Activated T-cell treated with anti-CD3 and anti-CD28 coated beads, Interleukin-2, amount 50 U/mL, for 4 hours (primary cell): Measurements from ENCODE around the gene GPR17. TPM values are rescaled to one million over a fixed set of nuclear protein-coding genes. Genes with fewer than 3 reads are reported as not detected.

Source experiments
- ATAC-seq, 2 donors: fragments of 200-7000 bp; cut with Tn5 transposase; one replicate each; pipeline ENCODE4 v1.10.0; 2021
- DNase-seq: peaks from one replicate; pipeline ENCODE4 v3.0.0-alpha.2; 2020
- H3K27me3 Mint-ChIP-seq: one replicate; pipeline ENCODE4 v1.8.0; 2021; ENCODE audit warnings: low read depth, mixed read lengths
- H3K36me3 Mint-ChIP-seq: one replicate; pipeline ENCODE4 v1.8.0; 2022; ENCODE audit warnings: mixed read lengths; ENCODE audit not compliant: insufficient read depth
- H3K4me1 Mint-ChIP-seq: one replicate; pipeline ENCODE4 v1.8.0; 2021; ENCODE audit warnings: low read depth, mixed read lengths
- H3K4me3 Mint-ChIP-seq: one replicate; pipeline ENCODE4 v1.8.0; 2021; ENCODE audit warnings: mild to moderate bottlenecking, moderate library complexity, mixed read lengths
- H3K9me3 Mint-ChIP-seq: one replicate; pipeline ENCODE4 v1.8.0; 2021; ENCODE audit warnings: mixed read lengths
- total RNA-seq, 3 donors: library from RNA; stranded (reverse); gene quantifications; one replicate each; pipeline ENCODE4 v1.2.1, GENCODE V29; 2021

GPR17 gene
- total RNA-seq, 3 donors from 2014 or later = not detected

GRCh38 chr2:127623388-127624319 lies 22.3 kb upstream of the GPR17 start:
- no peaks in the 10 kb centered on the region for H3K36me3 Mint-ChIP-seq
- ATAC-seq (no peak), DNase-seq (no peak)
- H3K4me1 Mint-ChIP-seq = no peaks in the 10 kb centered on the region
- H3K27me3 Mint-ChIP-seq = peaks cover under 1% of the 10 kb centered on the region
- H3K4me3 Mint-ChIP-seq = no peak overlapping the region
- H3K9me3 Mint-ChIP-seq = no peaks in the 10 kb centered on the region

DNA sequence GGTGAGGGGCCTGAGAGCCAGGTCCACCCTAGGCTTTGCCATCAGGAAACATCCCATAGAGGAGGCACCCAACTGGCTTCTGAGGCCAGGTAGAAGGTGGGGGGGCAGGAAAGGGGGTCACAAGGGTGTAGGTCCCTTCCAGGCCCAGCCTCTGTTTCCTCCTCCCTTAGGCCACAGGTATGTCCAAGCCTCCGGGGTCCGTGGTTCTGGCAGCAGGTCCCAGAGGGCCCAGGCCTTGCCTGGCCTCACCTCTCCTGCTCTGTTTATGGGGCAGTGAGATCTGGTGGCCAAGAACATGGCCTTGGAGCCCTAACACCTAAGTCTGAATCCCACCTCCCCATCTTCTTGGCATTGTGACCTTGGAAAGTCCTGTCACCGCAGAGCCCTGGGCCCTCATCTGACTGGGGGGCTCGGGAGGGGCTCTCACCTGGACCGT lies 21.6 kb upstream of the GPR17 start:
- H3K4me3 Mint-ChIP-seq = no peak overlapping the region
- H3K9me3 Mint-ChIP-seq = no peaks in the 10 kb centered on the region
- H3K27me3 Mint-ChIP-seq = no peaks in the 10 kb centered on the region
- no peaks in the 10 kb centered on the region for H3K36me3 Mint-ChIP-seq
- ATAC-seq = no peak
- no peak for DNase-seq
- no peaks in the 10 kb centered on the region for H3K4me1 Mint-ChIP-seq

GRCh38 chr2:127624756-127625571 lies 21.0 kb upstream of the GPR17 start:
- H3K9me3 Mint-ChIP-seq = no peaks in the 10 kb centered on the region
- no peaks in the 10 kb centered on the region for H3K27me3 Mint-ChIP-seq
- DNase-seq (no peak), ATAC-seq (no peak)
- H3K4me3 Mint-ChIP-seq = no peak overlapping the region
- H3K36me3 Mint-ChIP-seq = no peaks in the 10 kb centered on the region
- peaks cover under 1% of the 10 kb centered on the region for H3K4me1 Mint-ChIP-seq

GRCh38 chr2:127625572-127625951 lies 20.4 kb upstream of the GPR17 start:
- Mint-ChIP-seq H3K27me3 (no peaks in the 10 kb centered on the region), H3K4me3 (no peak overlapping the region), H3K36me3 (no peaks in the 10 kb centered on the region), H3K4me1 (peaks cover 3% of the 10 kb centered on the region), H3K9me3 (no peaks in the 10 kb centered on the region)
- ATAC-seq (no peak), DNase-seq (no peak)

DNA sequence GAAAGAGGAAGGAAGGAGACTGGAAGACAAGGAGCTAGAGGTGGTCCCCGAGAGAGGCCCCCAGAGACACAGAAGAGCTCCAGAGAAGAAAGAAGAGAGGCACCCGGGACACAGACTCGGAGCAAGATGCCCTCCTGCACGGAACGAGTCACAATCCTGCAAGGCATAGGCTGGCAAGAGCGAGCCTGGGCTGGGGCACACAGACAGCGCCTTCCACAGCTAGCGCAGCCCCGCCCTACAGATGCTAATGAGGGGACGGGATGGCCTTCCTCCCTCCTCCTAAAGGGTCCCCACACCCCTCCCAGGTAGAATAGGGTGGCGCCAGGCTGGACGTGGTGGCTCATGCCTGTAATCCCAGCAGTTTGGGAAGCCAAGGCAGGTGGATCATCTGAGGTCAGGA lies 19.8 kb upstream of the GPR17 start:
- peaks cover 3% of the 10 kb centered on the region for H3K4me1 Mint-ChIP-seq
- H3K4me3 Mint-ChIP-seq = no peak overlapping the region
- DNase-seq (no peak), ATAC-seq (no peak)
- no peaks in the 10 kb centered on the region for H3K36me3 Mint-ChIP-seq
- H3K27me3 Mint-ChIP-seq = no peaks in the 10 kb centered on the region
- no peaks in the 10 kb centered on the region for H3K9me3 Mint-ChIP-seq

DNA sequence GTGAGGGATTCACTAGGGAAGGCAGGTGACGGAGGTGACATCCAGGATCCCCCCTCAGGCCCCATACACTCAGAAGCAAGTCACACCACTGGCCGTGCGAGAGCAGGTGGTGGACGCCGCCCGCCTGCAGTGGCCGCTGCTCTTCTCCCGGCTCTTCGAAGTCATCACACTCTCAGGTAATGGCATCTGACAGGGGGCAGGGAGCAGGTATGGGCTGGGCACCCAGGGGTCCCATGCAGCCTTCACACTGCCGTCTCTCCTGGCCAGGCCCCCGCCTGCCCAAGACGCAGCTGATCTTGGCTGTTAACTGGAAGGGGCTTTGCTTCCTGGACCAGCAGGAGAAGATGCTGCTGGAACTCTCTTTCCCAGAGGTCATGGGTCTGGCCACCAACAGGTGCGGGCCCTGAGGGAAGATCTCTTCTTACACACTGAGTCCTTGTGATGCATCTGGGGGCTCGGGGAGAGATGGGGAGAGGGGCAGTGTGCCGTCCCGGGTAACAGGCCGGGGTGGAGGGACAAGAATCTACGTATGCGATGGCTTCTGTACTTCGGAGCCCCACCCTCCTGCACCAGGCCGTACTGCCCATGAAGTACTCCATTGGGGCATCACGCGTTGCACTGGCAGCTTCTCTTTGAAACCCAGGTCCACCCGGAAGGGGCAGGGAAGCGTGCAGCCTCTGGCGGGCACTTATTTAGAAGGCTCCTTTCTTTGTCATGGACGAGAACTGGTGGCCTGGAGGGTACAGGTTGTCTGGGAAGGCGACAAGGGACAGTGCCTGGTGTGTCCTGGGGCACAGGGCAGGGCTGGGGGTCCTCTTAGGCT lies 18.8 kb upstream of the GPR17 start:
- Mint-ChIP-seq H3K36me3 (no peaks in the 10 kb centered on the region), H3K4me3 (no peak overlapping the region)
- no peak for ATAC-seq

GRCh38 chr2:127627740-127628571 lies 18.0 kb upstream of the GPR17 start:
- no peaks in the 10 kb centered on the region for H3K27me3 Mint-ChIP-seq
- DNase-seq = no peak
- H3K4me1 Mint-ChIP-seq = peaks cover 7% of the 10 kb centered on the region
- H3K36me3 Mint-ChIP-seq = no peaks in the 10 kb centered on the region
- no peaks in the 10 kb centered on the region for H3K9me3 Mint-ChIP-seq
- no peak for ATAC-seq
- H3K4me3 Mint-ChIP-seq = no peak overlapping the region

More for the DNA sequence above, 18.8 kb upstream of the GPR17 start:
- DNase-seq = no peak
- Mint-ChIP-seq H3K9me3 (no peaks in the 10 kb centered on the region), H3K27me3 (no peaks in the 10 kb centered on the region), H3K4me1 (peaks cover 3% of the 10 kb centered on the region)

GRCh38 chr2:127628767-127629614 lies 17.0 kb upstream of the GPR17 start:
- Mint-ChIP-seq H3K4me1 (peaks cover 18% of the 10 kb centered on the region), H3K9me3 (no peaks in the 10 kb centered on the region), H3K36me3 (no peaks in the 10 kb centered on the region), H3K4me3 (no peak overlapping the region), H3K27me3 (no peaks in the 10 kb centered on the region)
- ATAC-seq = no peak
- DNase-seq = no peak

DNA sequence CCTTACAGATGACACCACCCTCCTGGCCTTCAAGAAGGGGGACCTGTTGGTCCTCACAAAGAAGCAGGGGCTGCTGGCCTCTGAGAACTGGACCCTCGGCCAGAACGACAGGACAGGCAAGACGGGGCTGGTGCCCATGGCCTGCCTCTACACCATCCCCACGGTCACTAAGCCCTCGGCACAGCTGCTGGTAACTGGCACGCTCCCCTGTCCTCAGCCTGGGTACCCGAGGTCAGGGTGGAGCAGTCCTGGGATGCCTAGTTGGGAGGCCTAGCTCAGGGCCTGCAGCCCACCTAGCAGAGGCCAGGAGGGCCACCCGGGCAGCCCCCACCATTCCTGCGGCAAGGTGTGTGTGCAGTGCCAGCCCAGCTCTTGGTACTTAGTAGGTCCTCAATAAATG lies 16.3 kb upstream of the GPR17 start:
- ATAC-seq (no peak), DNase-seq (no peak)
- H3K36me3 Mint-ChIP-seq = no peaks in the 10 kb centered on the region
- peaks cover 19% of the 10 kb centered on the region for H3K4me1 Mint-ChIP-seq
- H3K4me3 Mint-ChIP-seq = no peak overlapping the region
- H3K9me3 Mint-ChIP-seq = no peaks in the 10 kb centered on the region
- no peaks in the 10 kb centered on the region for H3K27me3 Mint-ChIP-seq

GRCh38 chr2:127630096-127630863 lies 15.7 kb upstream of the GPR17 start:
- no peaks in the 10 kb centered on the region for H3K36me3 Mint-ChIP-seq
- no peak for ATAC-seq
- peaks cover 25% of the 10 kb centered on the region for H3K4me1 Mint-ChIP-seq
- H3K9me3 Mint-ChIP-seq = no peaks in the 10 kb centered on the region
- no peak overlapping the region for H3K4me3 Mint-ChIP-seq
- no peak for DNase-seq
- no peaks in the 10 kb centered on the region for H3K27me3 Mint-ChIP-seq

DNA sequence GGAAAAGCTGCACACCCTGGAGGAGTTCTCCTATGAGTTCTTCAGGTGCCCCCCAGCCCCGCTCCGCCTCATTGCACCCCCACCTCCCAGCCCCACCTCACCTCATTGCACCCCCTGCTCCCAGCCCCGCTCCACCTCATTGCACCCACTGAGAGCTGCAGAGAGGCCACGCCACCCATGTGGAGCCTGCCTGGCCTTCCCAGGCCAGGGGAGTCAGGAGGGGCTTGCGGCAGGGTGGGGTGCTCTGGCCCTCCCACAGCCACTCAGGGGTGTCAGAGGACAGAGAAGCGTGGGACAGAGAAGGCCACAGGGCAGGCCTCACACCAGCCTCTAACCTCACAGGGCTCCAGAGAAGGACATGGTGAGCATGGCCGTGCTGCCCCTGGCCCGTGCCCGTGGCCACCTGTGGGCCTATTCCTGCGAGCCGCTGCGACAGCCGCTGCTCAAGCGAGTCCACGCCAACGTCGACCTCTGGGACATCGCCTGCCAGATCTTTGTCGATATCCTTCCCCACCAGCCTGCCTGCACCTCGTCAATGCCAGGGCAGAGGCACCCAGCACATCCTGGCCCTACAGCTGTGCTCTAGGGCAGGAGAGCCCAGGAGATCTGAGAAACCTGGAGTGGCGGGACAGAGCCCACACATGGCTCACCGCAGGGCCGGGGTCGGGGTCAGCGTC lies 15.0 kb upstream of the GPR17 start:
- no peaks in the 10 kb centered on the region for H3K9me3 Mint-ChIP-seq
- H3K4me1 Mint-ChIP-seq = peaks cover 26% of the 10 kb centered on the region
- H3K27me3 Mint-ChIP-seq = no peaks in the 10 kb centered on the region
- no peaks in the 10 kb centered on the region for H3K36me3 Mint-ChIP-seq
- ATAC-seq (no peak), DNase-seq (no peak)
- H3K4me3 Mint-ChIP-seq = no peak overlapping the region

- no peak overlapping the region for H3K4me3 Mint-ChIP-seq
- ATAC-seq (no peak), DNase-seq (no peak)
- H3K9me3 Mint-ChIP-seq = no peaks in the 10 kb centered on the region
- peaks cover 32% of the 10 kb centered on the region for H3K4me1 Mint-ChIP-seq
- no peaks in the 10 kb centered on the region for H3K27me3 Mint-ChIP-seq
- H3K36me3 Mint-ChIP-seq = no peaks in the 10 kb centered on the region
These were observed 14.4 kb upstream of the GPR17 start for GRCh38 chr2:127631541-127631996.
